GM10266 (cell line): ENCODE results near the gene AGAP1.

Source experiments
- DNase-seq: peaks from one replicate; pipeline ENCODE4 v3.0.0; 2012; ENCODE audit errors: extremely low spot score
- TF ChIP-seq, protein P1 (sequence below): IDR thresholded peaks from 2 replicates; pipeline ENCODE4 v1.5.1; 2012; ENCODE audit warnings: mild to moderate bottlenecking, low read depth; ENCODE audit not compliant: control insufficient read depth, insufficient read depth; ENCODE audit errors: missing control alignments

AGAP1 gene

DNA sequence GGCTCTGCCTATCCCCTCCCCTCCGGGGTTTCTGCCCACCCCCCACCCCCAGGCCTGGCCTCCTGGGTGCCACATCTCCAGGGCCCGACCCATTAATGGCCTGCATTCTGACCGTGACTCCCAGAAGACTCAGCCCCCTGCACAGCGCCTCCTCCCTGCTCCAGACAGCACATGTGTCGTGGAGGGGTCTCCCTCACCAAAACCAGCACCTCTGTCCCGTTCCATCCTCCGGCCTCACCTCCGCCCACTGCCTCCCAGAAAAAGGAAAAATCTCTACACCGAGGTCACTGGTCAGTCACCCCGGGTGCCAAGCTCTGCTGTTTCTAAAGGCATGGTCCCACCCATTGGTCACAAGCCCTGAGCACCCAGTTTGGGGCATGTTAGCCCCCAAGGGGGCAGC is 609.1 kb downstream of the AGAP1 start:
- no peak for DNase-seq
- TF ChIP-seq, protein P1, sequence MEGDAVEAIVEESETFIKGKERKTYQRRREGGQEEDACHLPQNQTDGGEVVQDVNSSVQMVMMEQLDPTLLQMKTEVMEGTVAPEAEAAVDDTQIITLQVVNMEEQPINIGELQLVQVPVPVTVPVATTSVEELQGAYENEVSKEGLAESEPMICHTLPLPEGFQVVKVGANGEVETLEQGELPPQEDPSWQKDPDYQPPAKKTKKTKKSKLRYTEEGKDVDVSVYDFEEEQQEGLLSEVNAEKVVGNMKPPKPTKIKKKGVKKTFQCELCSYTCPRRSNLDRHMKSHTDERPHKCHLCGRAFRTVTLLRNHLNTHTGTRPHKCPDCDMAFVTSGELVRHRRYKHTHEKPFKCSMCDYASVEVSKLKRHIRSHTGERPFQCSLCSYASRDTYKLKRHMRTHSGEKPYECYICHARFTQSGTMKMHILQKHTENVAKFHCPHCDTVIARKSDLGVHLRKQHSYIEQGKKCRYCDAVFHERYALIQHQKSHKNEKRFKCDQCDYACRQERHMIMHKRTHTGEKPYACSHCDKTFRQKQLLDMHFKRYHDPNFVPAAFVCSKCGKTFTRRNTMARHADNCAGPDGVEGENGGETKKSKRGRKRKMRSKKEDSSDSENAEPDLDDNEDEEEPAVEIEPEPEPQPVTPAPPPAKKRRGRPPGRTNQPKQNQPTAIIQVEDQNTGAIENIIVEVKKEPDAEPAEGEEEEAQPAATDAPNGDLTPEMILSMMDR = no peak

DNA sequence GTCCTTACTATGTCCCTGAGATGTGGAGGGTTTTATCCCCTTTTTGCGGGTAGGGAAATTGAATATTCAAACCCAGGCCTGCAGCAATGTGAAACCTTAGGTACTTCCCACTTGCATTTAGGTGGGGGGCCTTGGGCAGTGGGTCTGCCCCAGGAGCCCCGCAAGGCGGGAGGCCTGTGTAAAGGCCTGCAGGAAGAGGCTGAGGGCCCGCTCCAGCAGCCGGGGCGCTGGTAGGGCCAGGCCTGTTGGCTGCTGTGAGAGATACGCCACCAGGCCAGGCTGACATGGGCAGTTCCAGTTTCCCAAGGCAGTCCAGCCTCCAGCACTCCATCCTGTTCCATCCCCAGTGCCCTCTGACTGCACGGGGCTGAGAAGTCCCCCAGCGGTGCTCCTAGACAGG is 610.1 kb downstream of the AGAP1 start:
- TF ChIP-seq, protein P1 = no peak
- DNase-seq = no peak

DNA sequence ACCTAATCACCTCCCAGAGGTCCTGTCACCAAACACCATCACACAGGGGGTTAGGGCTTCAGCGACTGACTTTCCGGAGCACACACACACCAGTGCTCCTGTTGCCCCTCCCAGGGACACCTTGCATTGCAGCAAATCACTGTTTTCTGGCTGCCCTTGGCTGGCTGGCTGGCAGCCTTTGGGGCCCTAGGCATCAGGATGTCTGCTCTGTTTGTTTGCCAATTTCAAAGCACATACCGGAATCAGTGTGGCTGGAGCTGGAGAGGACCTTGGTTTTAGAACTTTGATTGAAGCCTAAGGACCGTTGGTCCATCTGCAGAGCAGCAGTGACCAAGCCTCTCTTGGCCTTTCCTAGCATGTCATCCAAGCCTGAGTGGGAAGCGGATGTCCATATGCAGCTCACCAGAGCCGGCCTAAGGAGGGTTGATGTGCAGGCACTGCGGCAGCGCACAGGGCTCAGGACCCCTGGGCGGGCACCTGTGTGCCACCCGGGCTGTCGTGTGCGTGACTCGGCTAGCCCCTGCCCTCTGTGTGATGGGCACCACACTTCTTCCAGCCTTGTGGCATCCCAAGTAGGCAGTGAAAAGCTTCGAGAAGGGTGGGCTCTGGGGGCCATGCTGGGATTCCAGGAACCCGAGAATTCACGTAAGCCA is 612.2 kb downstream of the AGAP1 start:
- TF ChIP-seq, protein P1 = no peak
- no peak for DNase-seq

DNA sequence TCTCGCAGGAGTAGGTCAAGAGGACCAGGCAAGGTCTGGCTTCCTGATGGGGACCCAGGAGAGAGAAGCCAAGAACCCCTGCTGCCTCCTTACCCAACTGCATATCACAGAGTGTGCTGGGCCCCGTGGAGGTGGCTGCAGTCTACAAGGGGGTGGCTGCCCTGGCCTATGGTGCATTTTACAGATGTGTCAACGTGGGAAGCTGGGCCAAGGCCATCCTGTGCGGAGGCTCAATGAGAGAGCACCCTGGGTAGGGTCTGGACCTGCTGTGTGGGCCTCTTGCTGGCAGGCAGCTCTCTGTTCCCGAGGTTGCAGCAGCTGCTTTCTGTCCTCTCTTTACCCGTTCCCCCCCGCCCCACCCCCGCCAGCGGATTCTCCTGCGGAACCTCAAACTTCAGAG is 612.9 kb downstream of the AGAP1 start:
- TF ChIP-seq, protein P1 = no peak
- no peak for DNase-seq

DNA sequence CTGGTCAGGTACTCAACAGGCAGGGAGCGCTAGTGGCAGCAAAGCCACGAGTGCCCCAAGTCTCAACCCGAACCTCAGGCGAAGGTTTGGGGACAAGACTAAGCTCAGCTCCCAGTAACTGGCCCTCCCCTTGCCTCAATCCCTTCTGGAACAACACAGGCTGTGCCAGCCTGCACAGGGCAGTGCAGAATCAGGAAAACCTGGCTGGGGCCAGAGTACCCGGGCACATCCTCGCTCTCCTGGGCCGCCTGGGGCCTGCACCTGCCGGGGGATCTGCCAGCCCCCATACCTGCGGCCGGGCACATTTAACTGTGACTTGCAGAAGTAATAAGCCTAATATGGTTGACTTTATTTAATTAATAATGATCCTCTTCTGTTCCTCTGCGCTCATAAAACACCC is 613.7 kb downstream of the AGAP1 start:
- no peak for DNase-seq
- TF ChIP-seq, protein P1 = no peak

DNA sequence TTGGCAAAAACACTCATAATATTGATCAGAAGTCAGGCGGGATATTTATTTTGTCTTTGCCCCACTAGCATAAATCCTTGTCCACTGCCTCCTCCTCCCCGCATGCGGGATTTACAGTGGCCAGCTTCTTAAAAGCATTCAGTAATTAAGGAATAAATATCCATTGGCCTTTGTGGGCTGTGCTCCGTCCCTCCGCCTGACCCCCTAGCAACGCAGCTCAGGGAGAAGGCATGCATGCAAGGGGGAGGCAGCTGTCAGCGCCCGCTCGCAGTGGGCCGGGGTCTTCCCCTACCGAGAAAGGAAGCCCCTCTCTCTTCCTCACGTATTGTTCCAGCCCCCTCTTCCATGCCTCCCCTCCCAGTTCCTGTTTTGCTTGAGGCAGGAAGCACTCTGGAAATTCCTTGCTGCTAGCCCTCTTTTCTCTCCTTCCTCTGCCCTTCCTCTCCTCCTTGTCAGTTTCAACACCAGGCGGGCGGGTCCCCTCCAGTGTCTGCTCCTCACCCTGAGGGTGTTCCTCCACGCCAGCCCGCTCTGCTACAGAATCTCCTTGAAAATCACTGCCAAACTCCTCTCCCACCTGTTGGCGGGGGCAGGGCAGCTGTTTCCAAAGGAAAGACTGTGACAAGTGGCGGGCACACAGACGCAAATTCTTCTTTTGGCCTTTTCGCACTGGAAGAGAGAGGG is 614.2 kb downstream of the AGAP1 start:
- TF ChIP-seq, protein P1 = no peak
- DNase-seq = no peak

DNA sequence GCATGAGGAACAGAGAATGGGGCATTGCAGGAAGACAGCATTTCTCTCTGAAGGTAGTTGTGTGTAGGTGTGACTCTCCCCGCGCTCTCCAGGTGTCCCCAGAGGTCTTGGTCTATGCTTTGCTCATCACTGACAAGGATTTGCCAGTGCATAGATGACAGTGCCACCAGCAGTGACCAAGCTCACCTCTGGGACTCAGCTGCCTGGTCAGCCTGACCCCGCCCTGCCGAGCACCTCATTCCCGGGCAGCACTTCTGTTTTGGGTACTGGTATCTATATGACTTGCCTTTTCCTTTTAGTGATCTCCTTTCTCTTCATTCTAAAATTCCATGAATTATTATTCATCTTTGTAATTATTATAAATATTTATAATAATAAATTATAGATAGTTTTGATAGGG is 615.2 kb downstream of the AGAP1 start:
- DNase-seq = no peak
- TF ChIP-seq, protein P1 = no peak
